ENCODE measurements around the gene ABCC2.
"Not testable (repeated sequence)": the region's sequence is repeated elsewhere in the genome, so short reads cannot be mapped to it uniquely, and the experiment has no call there.

The ABCC2 gene

DNA sequence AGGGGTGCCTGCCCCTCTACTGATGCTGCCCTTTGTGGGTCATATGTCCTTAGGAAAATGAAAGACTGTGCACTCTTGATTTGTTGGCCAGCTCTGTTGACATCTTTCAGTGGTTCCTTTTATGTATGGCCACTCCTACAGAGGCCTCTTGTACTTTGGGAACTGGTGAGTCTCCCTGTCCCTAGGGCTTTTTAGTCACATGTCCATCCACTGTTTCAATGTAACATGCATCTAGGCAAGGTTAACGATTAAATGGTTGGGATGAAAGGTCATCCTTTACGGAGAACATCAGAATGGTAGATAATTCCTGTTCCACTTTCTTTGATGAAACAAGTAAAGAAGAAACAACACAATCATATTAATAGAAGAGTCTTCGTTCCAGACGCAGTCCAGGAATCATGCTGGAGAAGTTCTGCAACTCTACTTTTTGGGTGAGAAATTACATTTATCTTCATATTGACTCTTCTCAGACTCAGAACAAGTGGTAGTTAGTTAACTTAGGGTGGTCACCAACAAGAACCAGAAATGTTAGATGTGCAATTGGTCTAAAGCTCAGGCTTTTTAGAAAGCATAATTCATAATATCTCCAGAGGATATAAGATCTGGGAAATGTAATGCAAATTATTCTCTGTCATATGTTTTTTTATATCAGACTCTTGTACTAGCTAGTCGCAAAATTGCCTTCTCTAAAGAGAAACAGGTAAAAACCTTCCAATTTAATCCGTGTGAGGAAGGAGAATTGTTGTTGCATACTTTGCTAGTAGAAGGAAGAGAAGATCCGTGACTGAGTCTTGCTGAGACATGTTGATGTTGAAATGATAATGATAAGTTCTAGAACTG, at the start of gene ABCC2:
TSS of gene ABCC2 (plus strand) at position 194 of the 840 bp plus-strand sequence. CDS start at position 399, 205 bp downstream.
- DNase-seq (ENCODE audit: low read depth, low spot score), result no peak

DNA sequence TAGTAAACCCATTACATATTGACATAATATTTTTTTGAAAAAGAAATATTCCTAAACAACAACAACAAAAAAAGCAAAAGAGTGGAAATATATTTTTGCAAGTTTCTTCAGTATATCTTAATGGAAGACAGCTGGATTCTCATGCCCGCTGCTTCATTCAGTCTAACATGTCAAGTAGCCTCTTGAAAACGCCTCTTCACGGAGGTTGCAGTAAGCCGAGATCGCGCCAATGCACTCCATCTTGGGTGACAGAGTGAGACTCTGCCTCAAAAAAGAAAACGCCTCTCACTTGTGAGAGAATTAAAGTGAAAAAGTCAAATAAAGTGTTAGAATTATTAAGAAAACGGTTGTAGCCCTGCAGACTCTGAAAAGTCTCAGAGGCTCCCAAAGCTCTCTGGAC, 49.1 kb upstream of the ABCC2 start:
- DNase-seq (ENCODE audit: low read depth, low spot score), result no peak

DNA sequence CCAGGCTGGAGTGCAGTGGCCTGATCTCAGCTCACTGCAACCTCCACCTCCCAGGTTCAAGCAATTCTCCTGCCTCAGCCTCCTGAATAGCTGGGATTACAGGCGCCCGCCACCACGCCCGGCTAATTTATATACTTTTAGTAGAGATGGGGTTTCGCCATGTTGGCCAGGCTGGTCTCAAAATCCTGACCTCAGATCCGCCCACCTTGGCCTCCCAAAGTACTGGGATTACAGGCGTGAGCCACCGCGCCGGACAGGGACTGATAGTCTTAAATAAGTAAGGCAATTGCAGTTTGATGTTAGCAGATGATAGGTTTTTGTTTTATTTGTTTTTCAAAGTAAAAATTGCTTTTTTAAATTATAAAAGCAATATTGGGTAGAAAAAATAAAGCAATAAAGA, 48.3 kb upstream of the ABCC2 start:
- not testable (repeated sequence) for DNase-seq (ENCODE audit: low read depth, low spot score)

DNA sequence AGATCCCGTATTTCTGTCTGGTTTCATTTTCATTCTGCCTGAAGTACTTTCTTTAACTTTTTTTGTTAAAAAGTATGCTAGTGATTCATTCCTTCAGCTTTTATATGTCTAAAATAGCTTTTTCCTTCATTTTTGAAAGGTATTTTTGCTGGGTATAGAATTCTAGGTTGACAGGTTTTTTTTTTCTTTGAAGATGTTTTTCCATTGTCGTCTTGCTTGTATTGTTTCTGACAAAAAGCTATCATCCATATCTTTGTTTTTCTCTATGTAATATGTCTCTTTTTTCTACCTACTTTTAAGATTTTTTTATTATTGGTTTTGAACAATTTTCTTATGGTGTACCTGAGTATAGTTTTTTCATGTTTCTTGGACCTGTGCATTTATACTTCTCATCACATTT, 42.2 kb upstream of the ABCC2 start:
- no peak for DNase-seq (ENCODE audit: low read depth, low spot score)

DNA sequence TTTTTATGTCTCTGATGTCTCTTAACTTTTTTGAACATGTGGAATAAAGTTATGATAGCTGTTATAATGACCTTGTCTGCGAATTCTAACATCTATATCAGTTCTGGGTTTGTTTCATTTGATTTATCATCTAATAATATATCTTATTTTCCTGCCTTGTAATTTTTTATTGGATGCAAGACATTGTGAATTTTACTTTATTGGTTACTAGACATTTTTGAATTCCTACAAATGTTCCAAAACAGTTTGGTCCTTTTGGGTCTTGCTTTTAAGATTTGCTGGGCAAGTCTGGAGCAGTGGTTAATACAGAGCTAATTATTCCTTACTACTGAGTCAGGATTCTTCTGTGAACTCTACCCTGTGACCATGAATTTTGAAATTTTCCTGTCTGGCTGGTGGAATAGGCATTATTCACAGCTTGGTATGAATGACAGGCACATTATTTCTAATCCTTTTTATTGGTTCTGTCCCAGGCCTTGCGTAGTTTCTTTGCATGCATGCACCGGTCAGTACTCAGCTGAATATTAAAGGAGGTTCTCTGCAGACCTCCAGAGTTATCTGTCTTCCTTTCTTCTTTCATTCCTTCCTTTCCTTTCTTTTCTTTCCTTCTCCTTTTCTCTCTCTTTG, 41.4 kb upstream of the ABCC2 start:
- no peak for DNase-seq (ENCODE audit: low read depth, low spot score)

DNA sequence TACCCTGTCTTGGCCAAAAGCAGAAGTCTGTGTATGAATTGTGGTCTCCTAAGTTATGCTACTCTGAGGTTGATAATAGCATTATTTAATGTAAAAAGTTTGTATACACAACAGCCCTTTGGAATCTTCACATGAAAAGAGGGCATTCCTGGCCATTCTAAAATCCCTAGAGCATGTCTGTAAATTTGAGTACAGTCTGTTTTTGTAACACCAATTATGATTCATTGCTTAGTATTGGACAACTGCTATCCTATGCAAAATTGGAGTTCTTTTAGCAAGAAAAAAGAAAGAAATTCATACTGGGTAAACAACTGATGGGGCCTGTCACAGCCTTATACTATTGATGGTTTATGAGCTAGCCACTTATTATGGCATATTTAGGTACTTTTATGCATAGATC, 40.2 kb upstream of the ABCC2 start:
- no peak for DNase-seq (ENCODE audit: low read depth, low spot score)

DNA sequence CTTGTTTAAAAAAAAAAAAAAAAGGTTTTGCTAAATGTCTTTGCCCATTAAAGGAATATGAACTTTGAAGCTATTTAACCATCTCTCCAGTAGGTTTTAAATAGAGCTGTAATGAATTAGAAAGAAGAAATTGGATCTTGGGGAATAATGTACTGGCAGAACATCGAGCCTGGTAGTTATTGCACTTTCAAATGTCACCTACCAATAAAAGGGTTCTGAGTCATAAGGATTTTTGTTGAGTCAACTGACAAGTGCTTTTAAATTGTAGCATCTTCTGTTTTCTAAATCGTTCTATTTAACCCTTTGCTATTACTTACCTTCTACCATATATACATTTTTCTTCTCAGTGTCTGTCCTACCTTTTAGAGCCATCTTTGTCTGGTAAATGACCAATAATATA, 39.7 kb upstream of the ABCC2 start:
- DNase-seq (ENCODE audit: low read depth, low spot score), result no peak

DNA sequence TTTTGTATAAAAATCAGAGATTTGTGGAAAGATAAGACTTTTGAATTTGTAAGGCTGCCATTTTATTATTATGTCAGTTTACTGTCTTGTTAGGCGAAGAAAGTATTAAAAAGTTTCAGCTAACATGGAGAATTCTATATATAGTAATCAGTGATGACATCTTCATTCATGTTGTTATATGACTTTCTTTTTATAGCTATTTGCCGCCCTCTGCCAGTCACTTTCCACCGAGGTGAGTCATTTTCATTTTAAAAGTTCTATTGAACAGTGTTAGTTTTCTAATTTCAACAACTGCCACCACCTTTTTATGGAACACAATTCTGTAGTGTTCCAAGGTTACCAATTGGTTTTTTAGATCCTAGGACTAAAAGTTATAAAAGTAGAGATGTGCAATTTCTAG, 38.6 kb upstream of the ABCC2 start:
- DNase-seq (ENCODE audit: low read depth, low spot score), result no peak

DNA sequence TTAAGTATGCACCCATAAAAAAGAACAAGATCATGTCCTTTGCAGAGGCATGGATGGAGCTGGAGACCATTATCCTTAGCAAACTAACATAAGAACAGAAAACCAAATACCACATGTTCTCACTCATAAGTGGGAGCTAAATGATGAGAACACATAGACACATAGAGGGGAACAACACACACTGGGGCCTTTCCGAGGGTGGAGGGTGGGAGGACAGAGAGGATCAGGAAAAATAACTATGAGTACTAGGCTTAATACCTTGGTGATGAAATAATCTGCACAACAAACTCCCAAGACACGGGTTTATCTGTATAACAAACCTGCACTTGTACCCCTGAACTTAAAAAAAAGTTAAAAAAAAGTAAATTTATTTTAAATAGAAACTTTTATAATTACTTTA, 36.3 kb upstream of the ABCC2 start:
- DNase-seq (ENCODE audit: low read depth, low spot score), result not testable (repeated sequence)

DNA sequence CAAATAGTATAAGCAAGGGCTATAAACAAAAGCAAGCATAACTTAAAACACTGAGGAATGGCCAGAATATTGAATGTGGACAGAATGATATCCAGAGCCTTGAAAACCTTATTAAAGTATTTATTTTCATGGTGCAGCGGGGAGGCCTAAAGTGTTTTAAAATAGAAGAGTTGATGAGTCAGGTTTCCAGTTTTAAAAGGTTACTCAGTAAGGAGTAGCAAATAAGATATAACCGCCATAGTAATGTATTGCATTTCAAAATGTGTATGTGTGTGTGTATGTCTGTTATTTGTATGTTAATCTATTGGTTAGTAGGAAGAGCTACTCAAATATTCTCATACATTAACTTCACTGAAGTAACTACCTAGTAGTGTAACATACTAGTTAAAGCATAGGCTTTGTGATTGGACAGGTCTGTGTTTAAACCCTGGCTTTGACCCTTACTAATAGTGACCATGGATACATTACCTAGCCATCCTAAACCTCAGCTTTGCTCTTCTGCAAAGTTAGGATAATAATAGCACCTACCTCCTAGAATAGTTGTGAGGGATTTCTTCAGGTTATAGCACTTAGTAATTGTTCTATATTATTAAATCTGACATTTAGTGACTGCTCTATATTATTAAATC, 33.5 kb upstream of the ABCC2 start:
- DNase-seq (ENCODE audit: low read depth, low spot score), result no peak

DNA sequence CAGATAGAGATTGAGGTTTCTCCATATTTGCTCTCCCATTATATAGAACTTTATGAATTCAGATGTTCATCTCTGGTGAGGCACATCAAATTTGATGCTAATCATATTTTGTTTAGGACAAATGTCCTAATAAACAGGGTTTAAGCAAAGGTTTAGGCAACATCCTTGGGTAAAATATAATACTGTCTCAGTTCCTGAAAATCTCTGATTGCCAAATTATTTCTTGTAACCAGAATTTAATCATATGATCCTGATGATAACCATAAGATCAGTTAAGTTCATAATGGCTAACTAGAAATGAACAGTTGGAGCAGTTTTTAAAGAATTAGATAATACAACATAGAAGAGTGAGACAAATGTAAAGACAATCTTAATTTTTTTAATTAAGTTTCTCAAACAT, 31.8 kb upstream of the ABCC2 start:
- DNase-seq (ENCODE audit: low read depth, low spot score), result no peak

DNA sequence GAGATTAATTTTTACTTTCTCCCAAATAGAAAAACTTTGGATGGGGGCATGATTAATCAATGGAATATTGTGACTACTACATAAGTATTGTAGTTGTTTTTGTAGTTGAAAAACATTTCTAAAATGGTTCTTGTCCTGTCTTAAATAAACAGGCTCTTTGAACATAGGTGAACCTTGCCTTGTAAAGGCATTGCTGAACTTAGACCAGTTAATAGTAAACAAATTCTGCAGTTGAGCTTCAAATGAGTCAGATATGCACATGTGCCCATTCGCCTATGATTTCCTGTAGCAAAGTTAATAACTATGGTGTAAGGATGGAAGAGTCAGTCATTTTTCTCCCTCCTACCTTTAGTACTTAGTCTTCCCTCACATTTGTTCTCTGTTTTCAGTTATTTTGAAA, 27.8 kb upstream of the ABCC2 start:
- DNase-seq (ENCODE audit: low read depth, low spot score), result no peak

DNA sequence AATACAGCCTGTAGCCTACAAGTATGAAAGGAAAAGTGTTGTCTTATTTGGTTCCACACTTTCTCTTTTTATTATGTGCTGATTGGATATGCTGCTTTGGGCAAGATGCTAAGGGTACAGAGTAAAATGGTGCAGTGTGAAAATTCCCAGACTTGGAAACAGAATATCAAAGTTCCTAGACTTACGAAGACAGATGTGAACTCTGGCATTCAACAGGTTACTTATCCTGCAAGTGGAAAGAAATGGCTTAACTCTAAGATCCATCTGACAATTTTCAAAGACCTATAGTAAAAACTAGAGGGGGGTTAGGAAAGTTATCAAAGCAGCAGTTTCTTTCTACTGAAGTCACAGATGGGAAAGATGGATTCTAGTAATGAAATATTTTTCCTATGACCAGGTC, 26.3 kb upstream of the ABCC2 start:
- DNase-seq (ENCODE audit: low read depth, low spot score), result no peak

DNA sequence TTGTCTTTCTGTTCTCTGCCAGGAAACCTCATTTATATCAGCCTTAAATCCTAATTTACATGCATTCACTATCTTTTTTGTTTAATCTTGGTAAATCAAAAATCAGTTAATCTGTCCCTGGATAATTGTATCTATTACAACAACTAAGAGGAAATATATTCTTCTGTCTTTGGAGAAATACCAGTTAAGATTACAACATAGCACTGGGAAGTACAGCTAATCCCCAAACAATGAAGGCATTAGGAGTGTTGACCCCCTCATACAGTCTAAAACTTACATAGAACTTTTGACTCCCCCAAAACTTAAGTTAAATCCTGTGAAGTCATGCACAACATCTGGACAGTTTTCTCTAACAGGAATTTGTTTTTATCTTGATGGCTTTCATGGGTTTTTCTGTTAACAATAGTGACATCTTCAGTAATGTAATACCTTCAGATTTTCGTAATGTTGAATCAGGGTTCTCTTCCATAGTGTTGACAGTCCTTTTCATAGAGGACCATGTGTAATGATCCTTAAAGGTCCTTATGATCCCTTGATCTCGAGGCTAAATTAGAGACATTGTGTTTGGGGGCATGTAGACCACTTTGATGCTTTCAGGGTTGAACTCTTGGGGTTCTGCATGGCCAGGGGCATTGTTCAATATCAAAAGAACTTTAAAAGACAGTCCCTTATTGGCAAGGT, 24.1 kb upstream of the ABCC2 start:
- DNase-seq (ENCODE audit: low read depth, low spot score), result no peak

DNA sequence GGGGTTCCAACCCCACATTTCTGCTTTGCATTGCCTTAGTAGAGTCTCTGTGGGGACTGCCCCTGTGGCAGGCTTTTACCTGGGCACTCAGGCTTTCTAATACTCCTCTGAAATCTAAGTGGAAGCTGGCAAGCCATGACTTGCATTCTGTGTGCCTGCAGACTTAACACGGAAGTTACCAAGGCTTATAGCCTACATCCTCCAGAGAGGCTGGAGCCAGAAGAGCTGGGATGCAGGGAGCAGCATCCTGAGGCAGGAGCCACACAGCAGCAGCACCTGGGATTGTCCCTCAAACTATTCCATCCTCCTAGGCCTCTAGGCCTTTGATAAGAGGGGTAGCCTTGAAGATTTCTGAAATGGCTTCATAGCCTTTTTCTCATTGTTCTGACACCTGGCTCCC, 22.1 kb upstream of the ABCC2 start:
- no peak for DNase-seq (ENCODE audit: low read depth, low spot score)

DNA sequence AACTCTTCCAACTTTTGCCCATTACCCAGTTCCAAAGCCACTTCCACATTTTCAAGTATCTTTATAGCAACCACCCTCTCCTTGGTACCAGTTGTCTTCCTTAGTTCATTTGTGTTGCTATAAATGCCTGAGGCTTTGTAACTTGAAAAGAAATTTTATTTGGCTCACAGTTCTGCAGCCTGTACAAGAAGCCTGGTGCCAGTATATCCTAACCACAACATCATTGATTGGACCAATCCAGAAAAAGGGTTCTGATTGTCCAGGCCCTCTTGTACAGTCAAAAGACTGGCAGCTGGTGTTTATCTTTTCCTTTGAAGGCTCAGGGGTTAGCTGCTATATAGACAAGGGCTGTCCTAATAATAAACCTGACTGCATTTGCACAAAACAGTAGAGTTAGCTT, 21.1 kb upstream of the ABCC2 start:
- no peak for DNase-seq (ENCODE audit: low read depth, low spot score)

DNA sequence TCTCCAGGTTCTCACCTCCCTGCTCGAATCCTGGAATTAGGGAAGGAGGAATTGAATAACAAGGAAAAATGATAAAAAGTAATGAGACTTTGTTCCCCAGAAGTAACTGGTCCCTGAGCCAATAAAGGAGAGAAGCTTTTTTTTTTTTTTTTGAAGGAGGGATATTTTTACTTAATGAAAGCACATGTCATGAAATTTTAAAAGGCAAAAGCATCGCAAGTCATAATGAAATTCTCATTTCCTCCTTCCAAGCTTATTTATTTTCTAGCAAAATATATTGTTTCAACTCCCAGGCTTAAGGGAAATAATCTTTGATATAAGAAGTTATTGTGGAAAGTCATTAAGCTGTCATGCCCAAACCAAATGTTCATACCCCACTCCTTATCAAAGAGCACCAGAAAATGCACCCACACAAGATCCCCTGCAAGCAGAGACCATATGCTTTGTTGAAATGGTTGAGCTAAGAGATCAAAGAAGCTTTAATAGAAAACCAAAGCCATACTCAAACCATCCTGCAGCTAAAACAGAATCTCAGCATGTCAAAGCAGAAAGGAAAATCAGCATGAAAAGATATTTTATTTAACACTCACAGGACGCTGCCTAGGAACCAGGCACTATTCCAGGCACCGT, 16.7 kb upstream of the ABCC2 start:
- no peak for DNase-seq (ENCODE audit: low read depth, low spot score)

DNA sequence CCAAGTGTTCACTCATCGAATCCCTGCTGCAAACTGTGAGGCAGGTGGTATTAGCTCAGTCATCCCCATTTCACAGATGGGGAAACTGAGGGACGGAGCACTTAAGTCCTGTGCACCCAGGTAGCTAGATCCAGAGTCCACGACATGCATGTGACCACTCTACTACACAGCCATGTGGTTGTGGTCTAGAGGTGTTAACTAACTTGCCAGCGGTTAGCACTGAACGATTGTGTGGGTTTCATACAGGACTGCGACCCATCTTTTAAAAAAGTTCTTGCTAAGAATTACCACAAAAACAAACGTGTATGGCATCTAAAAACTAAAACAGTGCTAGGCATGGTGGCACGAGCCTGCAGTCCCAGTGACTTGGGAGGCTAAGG, 16.1 kb upstream of the ABCC2 start:
- no peak for DNase-seq (ENCODE audit: low read depth, low spot score)

DNA sequence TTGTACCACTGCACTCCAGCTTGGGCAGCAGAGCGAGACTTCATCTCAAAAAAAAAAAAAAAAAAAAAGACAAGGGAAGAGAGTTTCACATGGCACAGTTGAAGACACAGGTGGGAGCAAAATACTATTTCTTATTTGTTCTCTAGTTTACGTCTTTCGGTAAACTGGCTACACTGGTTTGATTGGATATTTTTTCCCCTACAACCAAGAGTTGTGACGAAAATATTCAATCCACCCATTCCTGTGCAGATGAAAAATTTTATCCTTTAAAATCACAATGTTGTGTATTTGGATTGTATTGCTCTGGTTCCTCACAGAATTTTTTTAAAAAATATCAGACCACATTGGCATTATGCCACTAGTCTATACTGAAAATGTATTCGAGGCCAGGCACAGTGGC, 14.5 kb upstream of the ABCC2 start:
- DNase-seq (ENCODE audit: low read depth, low spot score), result no peak

DNA sequence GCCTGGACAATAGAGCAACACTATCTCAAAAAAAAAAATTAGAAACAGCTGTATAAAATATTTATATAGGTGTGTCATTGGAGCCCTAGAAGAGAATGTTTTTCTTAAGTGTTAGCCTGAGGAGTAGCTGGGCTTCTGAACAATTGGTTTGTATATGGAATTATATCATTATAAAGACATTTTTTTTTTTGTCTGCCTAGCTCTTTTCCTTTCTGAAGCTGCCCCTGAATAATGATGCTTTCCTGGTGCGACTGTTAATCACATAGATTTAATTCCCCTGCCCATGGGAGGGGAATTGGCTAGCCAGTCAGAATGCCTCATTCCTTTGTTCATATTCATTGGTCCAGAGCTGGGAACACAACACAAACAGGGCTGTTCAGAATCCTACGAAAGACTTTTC, 13.9 kb upstream of the ABCC2 start:
- no peak for DNase-seq (ENCODE audit: low read depth, low spot score)

DNA sequence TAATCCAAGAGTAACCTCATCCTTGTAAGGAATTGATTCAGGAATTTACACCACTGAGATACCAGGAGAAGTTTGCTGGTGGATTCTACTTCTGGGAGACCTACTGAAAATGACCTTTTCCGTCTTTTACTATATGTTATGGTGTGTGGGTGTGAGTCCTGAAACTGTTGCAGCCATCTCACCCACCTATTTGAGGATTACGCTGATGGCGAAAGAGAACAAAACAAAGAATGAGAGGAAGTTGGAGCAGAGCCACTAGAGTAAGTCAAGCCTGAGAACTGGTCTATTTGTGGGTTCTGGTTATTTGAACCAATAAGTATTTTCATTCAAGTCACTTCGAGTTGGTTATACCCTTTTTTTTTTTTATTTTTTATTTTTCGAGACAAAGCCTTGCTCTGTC, 12.7 kb upstream of the ABCC2 start:
- DNase-seq (ENCODE audit: low read depth, low spot score), result no peak

All from smooth muscle cell of the brain vasculature (primary cell).